Measurements from ENCODE around the gene PDE1C. TPM values are rescaled to one million over a fixed set of nuclear protein-coding genes. Genes with fewer than 3 reads are reported as not detected.

PDE1C gene
- total RNA-seq, 1 experiment from 2014 or later, result 14.1 TPM

- peaks cover 19% of the 10 kb centered on the region for H3K4me1 ChIP-seq (ENCODE audit: insufficient read depth, low read length)
- BruUV-seq (replicated peaks), result no TSS peak
- intact Hi-C loops (cut with micrococcal nuclease), result no loop called here
- no peaks in the 10 kb centered on the region for H3K79me2 ChIP-seq (ENCODE audit: low read length)
- H3K4me3 ChIP-seq (ENCODE audit: low read length), result no peak overlapping the region
- ChIA-PET POLR2A (ENCODE audit: unreplicated experiment) (no interaction called here), CTCF (no interaction called here)
- no peaks in the 10 kb centered on the region for H3K9me3 ChIP-seq (ENCODE audit: low read length)
- 0 out of 2 replicates have a peak overlapping the region, but pooled peaks have one; percentile 4 for H2AFZ ChIP-seq (ENCODE audit: low read length)
- no peaks in the 10 kb centered on the region for H3K9me2 ChIP-seq (replicated peaks; ENCODE audit: low read length)
- no peaks in the 10 kb centered on the region for H3F3A ChIP-seq (ENCODE audit: low read length, unreplicated experiment)
- TF ChIP-seq EZH2 (IDR thresholded peaks at IDR 0.05; ENCODE audit: low read length, unreplicated experiment), result no peak
- peak; percentile 72 for TF ChIP-seq CTCF (conservative IDR thresholded peaks at IDR 0.05; ENCODE audit: low read depth, low read length)
- DNase-seq, result peak; percentile 64
- peak; percentile 24; the same call in 1 of the 2 replicates for ATAC-seq
- no peaks in the 10 kb centered on the region for H4K20me1 ChIP-seq (ENCODE audit: low read length)
- no peaks in the 10 kb centered on the region for H3K36me3 ChIP-seq (ENCODE audit: low read depth, low read length)
- H3K27me3 ChIP-seq (ENCODE audit: low read length), result no peaks in the 10 kb centered on the region
- H3K9ac ChIP-seq (ENCODE audit: low read length), result no peak overlapping the region
- H3K27ac ChIP-seq (ENCODE audit: low read length), result no peak overlapping the region
- no peak overlapping the region for H3K4me2 ChIP-seq (ENCODE audit: low read length)
Measured at GRCh38 chr7:32062150-32062549, 8.1 kb downstream of the PDE1C start.

GRCh38 chr7:32061346-32061745, 8.9 kb downstream of the PDE1C start:
- no peak overlapping the region for H3K4me2 ChIP-seq (ENCODE audit: low read length)
- no peak for TF ChIP-seq CTCF (conservative IDR thresholded peaks at IDR 0.05; ENCODE audit: low read depth, low read length)
- no peak for TF ChIP-seq EZH2phosphoT487 (IDR thresholded peaks at IDR 0.05; ENCODE audit: borderline replicate concordance, low read length)
- no peak for TF ChIP-seq EZH2 (IDR thresholded peaks at IDR 0.05; ENCODE audit: low read length, unreplicated experiment)
- DNase-seq (no peak), ATAC-seq (no peak)
- no peaks in the 10 kb centered on the region for H3K79me2 ChIP-seq (ENCODE audit: low read length)
- no peak overlapping the region for H2AFZ ChIP-seq (ENCODE audit: low read length)
- H3K9ac ChIP-seq (ENCODE audit: low read length), result no peak overlapping the region
- no peaks in the 10 kb centered on the region for H3F3A ChIP-seq (ENCODE audit: low read length, unreplicated experiment)
- no peaks in the 10 kb centered on the region for H3K9me3 ChIP-seq (ENCODE audit: low read length)
- no peak overlapping the region for H3K27ac ChIP-seq (ENCODE audit: low read length)
- H3K27me3 ChIP-seq (ENCODE audit: low read length), result no peaks in the 10 kb centered on the region
- H3K4me1 ChIP-seq (ENCODE audit: insufficient read depth, low read length), result peaks cover 19% of the 10 kb centered on the region
- ChIA-PET CTCF (no interaction called here), POLR2A (ENCODE audit: unreplicated experiment) (no interaction called here)
- H4K20me1 ChIP-seq (ENCODE audit: low read length), result no peaks in the 10 kb centered on the region
- intact Hi-C loops (cut with micrococcal nuclease), result no loop called here
- no peaks in the 10 kb centered on the region for H3K9me2 ChIP-seq (replicated peaks; ENCODE audit: low read length)
- H3K4me3 ChIP-seq (ENCODE audit: low read length), result no peak overlapping the region
- H3K36me3 ChIP-seq (ENCODE audit: low read depth, low read length), result no peaks in the 10 kb centered on the region
- BruUV-seq (replicated peaks), result no TSS peak

GRCh38 chr7:32059289-32060011, 10.8 kb downstream of the PDE1C start:
- DNase-seq (peak; percentile 43), ATAC-seq (peak; percentile 82)
- BruUV-seq (replicated peaks), result no TSS peak
- H3K9ac ChIP-seq (ENCODE audit: low read length), result no peak overlapping the region
- TF ChIP-seq EZH2phosphoT487 (IDR thresholded peaks at IDR 0.05; ENCODE audit: borderline replicate concordance, low read length) (no peak), CTCF (conservative IDR thresholded peaks at IDR 0.05; ENCODE audit: low read depth, low read length) (no peak), EZH2 (IDR thresholded peaks at IDR 0.05; ENCODE audit: low read length, unreplicated experiment) (no peak)
- H3K79me2 ChIP-seq (ENCODE audit: low read length), result no peaks in the 10 kb centered on the region
- peak overlapping the region; percentile 58 for H3K4me2 ChIP-seq (ENCODE audit: low read length)
- no peaks in the 10 kb centered on the region for H3F3A ChIP-seq (ENCODE audit: low read length, unreplicated experiment)
- H3K4me3 ChIP-seq (ENCODE audit: low read length), result peak overlapping the region; percentile 53
- ChIA-PET CTCF (interaction anchor here (1.0 kb wide), 1 partner anchor 145 kb away, joined by 4 read pairs; no protein-coding TSS in a partner anchor), POLR2A (ENCODE audit: unreplicated experiment) (interaction anchor here (0.7 kb wide), 1 partner anchor 23 kb away, joined by 3 read pairs; no protein-coding TSS in a partner anchor)
- H3K27me3 ChIP-seq (ENCODE audit: low read length), result no peaks in the 10 kb centered on the region
- no peaks in the 10 kb centered on the region for H3K9me2 ChIP-seq (replicated peaks; ENCODE audit: low read length)
- no peaks in the 10 kb centered on the region for H4K20me1 ChIP-seq (ENCODE audit: low read length)
- intact Hi-C loops (cut with micrococcal nuclease), result no loop called here
- 0 out of 2 replicates have a peak overlapping the region, but pooled peaks have one; percentile 14 for H3K27ac ChIP-seq (ENCODE audit: low read length)
- peak overlapping the region; percentile 74 for H2AFZ ChIP-seq (ENCODE audit: low read length)
- H3K9me3 ChIP-seq (ENCODE audit: low read length), result no peaks in the 10 kb centered on the region
- peaks cover 19% of the 10 kb centered on the region for H3K4me1 ChIP-seq (ENCODE audit: insufficient read depth, low read length)
- no peaks in the 10 kb centered on the region for H3K36me3 ChIP-seq (ENCODE audit: low read depth, low read length)
